ENCODE measurements around the gene DYNC1H1.
A peak's percentile ranks its signal among the peaks of the same experiment; 100 is the strongest.
"Not testable (repeated sequence)": the region's sequence is repeated elsewhere in the genome, so short reads cannot be mapped to it uniquely, and the experiment has no call there.

The DYNC1H1 gene

DNA sequence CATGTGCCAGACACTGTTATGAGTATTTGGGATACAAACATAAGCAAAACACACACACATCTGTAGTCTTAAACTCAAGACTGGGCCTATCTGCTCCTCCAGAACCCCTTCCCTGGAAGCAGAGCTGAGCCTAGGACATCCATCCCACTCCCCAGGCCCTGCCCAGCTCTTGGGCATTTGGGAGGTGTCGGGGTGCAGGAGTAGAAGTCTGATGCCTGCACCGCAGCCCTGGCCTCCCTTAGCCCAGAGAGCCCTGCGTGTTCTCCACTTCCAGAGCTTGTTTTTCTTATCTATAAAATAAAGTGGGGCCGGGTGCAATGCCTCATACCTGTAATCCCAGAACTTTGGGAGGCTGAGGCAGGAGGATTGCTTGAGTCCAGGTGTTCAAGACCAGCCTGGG lies 110.8 kb downstream of the DYNC1H1 start:
- no peak for DNase-seq

DNA sequence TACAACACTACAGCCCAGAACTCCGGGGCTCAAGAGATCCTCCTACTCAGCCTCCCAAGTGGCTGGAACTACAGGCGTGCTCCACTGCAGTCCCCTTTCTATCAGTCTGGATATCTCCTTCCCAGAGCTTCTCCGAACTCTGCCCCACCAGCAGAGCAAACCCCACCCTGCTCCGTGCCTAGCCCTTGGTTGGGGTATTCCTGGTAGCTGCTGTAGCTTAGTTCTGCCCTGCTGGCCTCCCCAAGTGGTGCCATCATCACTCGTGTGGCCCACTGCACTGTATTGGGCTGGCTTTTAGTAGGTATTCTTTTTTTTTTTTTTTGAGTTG lies 113.0 kb downstream of the DYNC1H1 start:
- no peak for DNase-seq

DNA sequence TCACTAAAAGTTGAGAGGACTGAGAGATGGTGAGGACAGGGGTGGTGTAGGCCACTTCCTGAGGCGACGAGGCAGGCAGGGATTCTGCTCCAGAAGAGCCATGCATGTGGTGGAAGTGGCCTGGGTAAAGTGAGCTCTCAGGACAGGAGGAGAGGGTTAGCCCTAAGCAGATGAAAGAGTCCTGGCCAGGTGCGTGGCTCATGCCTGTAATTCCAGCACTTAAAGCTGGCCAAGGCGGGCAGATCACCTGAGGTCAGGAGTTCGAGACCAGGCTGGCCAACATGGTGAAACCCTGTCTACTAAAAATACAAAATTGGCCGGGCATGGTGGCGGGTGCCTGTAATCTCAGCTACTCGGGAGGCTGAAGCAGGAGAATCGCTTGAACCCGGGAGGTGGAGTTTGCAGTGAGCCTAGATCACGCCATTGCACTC lies 114.0 kb downstream of the DYNC1H1 start:
- not testable (repeated sequence) for DNase-seq

GRCh38 chr14:102078831-102079699 lies 114.7 kb downstream of the DYNC1H1 start:
- no peak for DNase-seq

- DNase-seq, result no peak
These were observed 115.3 kb downstream of the DYNC1H1 start for GRCh38 chr14:102079700-102079979.

GRCh38 chr14:102080183-102081080 lies 116.1 kb downstream of the DYNC1H1 start:
- no peak for DNase-seq

GRCh38 chr14:102081231-102082080 lies 117.1 kb downstream of the DYNC1H1 start:
- DNase-seq, result no peak

GRCh38 chr14:102084522-102084921 lies 120.1 kb downstream of the DYNC1H1 start:
- DNase-seq, result not testable (repeated sequence)

DNA sequence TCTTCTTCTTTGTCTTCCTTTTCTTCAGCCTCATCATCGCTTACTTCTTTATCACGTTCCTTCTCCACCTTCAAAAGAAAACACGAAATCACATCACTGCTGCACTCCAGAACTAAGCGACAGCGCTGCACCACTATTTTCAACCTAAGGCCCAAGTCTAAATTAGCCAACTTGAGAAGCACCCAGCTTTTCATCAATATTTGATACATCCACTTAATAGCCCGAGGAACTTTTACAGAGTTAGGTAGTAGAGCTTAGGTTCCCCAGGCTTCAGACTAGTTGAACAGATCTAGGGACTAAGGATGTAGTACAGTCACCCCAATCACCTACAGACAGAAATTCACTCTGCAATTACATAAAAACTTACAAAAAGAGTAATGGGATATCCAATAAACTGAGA lies 120.6 kb downstream of the DYNC1H1 start:
- DNase-seq, result no peak

GRCh38 chr14:102085488-102085887 lies 121.1 kb downstream of the DYNC1H1 start:
- no peak for DNase-seq

- DNase-seq, result no peak
These were observed 121.8 kb downstream of the DYNC1H1 start for GRCh38 chr14:102085948-102086708.

- DNase-seq, result no peak
These were observed 122.3 kb downstream of the DYNC1H1 start for GRCh38 chr14:102086709-102086971.

- peak; percentile 84 for DNase-seq
These were observed 122.8 kb downstream of the DYNC1H1 start, which contains the start of gene HSP90AA1 for GRCh38 chr14:102086972-102087761. Gene HSP90AA1, minus strand, starts transcription at chr14:102087044. Its CDS starts 666 bp downstream, at chr14:102086378.

DNA sequence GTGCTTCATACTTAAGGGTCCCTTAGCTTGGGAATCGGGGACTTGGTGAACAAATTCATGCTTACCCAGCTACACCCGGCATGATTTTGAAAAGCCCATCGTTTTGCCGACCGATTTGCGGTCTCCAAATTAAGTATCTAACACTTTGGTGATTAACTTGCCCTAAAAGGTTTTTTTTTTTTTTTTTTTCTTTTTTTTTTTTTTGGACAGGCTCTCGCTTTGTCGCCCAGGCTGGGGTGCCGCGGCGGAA lies 123.3 kb downstream of the DYNC1H1 start:
- no peak for DNase-seq

- no peak for DNase-seq
These were observed 123.8 kb downstream of the DYNC1H1 start for GRCh38 chr14:102088012-102088792.

GRCh38 chr14:102089621-102090343 lies 125.4 kb downstream of the DYNC1H1 start:
- DNase-seq, result no peak

- no peak for DNase-seq
These were observed 126.3 kb downstream of the DYNC1H1 start for GRCh38 chr14:102090713-102091112.

DNA sequence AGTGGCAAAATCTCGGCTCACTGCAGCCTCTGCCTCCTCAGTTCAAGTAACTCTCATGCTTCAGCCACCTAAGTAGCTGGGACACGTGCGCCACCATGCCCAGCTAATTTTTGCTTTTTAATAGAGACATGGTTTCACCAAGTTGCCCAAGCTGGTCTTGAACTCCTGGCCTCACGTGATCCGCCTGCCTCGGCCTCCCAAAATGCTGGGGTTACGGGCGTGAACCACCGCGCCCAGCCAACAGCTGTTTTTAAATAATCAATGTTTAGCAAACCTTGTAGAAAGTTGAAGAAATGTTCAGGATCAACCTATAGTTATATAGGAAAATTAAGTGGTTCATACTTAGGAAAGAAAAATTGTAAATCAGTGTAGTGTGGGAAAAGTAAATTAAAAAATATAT lies 128.4 kb downstream of the DYNC1H1 start:
- no peak for DNase-seq

- no peak for DNase-seq
These were observed 129.7 kb downstream of the DYNC1H1 start for GRCh38 chr14:102094101-102094500.

GRCh38 chr14:102095231-102095870 lies 131.0 kb downstream of the DYNC1H1 start:
- no peak for DNase-seq

All from NCI-H1048 (cell line).